SHP77 treated with DMSO at 0.1 percent for 48 hours (cell line): Measurements from ENCODE around the gene ATXN2L.
"Not testable (repeated sequence)": the region's sequence is repeated elsewhere in the genome, so short reads cannot be mapped to it uniquely, and the experiment has no call there.

Experiments used
- DNase-seq: peaks from one replicate; lab custom pipeline; 2025; lab: John Stamatoyannopoulos, UW

Gene ATXN2L

GRCh38 chr16:28872952-28873351 is 50.2 kb downstream of the ATXN2L start:
- no peak for DNase-seq

GRCh38 chr16:28873543-28874201 is 50.9 kb downstream of the ATXN2L start:
- no peak for DNase-seq

DNA sequence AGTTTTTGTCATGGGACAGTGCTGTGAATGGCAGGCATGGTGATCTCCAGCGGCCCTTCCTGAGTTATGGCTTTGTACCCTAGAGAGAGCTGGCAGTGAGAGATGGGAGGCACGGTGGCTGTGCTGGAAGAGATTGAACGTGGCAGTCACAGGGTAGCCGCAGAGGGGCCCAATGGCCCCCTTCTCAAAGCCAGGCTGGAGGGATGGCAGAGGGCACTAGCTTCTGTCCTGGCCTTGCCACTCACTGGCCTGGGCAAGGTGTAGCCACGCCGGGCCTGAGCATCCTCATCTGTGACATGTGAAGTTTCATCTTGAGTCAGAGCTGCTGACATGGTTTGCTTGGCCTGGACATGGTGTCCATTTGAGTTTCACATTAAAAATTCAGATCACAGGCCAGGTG is 51.6 kb downstream of the ATXN2L start:
- DNase-seq, result no peak

- DNase-seq, result no peak
These were observed 52.6 kb downstream of the ATXN2L start for GRCh38 chr16:28875134-28876018.

GRCh38 chr16:28876019-28876659 is 53.3 kb downstream of the ATXN2L start:
- no peak for DNase-seq

GRCh38 chr16:28876973-28877654 is 54.3 kb downstream of the ATXN2L start:
- DNase-seq, result no peak

DNA sequence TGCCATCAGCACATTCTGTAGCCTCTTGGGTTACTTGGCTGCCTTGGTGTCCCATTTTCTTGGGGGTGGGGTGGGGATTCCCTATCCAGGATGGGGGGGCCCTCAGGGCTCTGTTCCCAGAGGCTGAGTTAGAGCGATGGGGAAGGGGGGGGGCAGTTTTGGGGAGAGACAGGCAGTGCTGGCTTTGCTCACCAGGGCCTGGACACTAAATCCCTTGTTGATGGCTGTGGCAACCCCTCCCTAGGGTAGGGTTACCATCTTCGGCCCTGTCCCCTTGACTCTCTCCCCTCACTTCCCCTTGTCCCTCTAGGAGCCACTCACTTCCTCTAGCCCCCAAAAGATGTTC is 54.8 kb downstream of the ATXN2L start:
- no peak for DNase-seq

GRCh38 chr16:28878083-28878926 is 55.5 kb downstream of the ATXN2L start, which contains the start of gene ATP2A1:
Gene ATP2A1 (plus strand): TSS chr16:28878488. CDS start chr16:28878672, 184 bp downstream.
- DNase-seq, result no peak

GRCh38 chr16:28879261-28879840 is 56.6 kb downstream of the ATXN2L start:
- DNase-seq, result no peak

- peak; percentile 64 for DNase-seq
These were observed 57.2 kb downstream of the ATXN2L start for GRCh38 chr16:28879841-28880588.

- DNase-seq, result no peak
These were observed 57.8 kb downstream of the ATXN2L start for GRCh38 chr16:28880589-28880915.

- no peak for DNase-seq
These were observed 58.2 kb downstream of the ATXN2L start for GRCh38 chr16:28880955-28881354.

GRCh38 chr16:28881565-28881964 is 58.8 kb downstream of the ATXN2L start:
- not testable (repeated sequence) for DNase-seq

DNA sequence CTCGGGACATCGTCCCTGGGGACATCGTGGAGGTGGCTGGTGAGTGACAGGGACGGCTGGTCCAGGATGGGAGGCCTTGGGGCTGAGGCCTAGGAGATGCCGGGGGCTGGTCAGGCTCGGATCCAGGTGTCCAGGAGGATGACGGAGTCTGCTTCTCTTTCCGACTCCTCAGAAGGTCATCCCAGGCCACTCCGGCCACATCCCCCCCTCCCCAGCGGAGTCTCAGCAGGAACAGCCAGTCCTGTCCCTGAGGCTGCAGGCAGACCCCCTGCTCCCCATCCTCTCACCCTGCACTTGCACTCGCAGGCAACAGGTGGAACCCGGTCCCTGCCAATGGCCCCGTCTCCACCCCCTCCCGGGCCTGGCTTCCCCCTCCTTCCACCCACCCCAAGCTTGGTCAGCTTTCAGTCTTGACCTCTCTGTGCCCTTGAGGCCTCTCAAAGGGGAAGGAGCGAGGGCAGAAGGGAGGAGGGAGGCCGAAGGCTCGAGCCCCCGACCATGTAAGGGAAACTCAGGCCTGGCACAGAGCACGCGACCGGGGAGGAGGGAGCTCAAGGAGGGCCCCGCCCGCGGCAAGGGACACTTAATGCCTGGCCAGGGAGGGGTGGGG is 59.9 kb downstream of the ATXN2L start:
- no peak for DNase-seq

GRCh38 chr16:28883221-28883996 is 60.6 kb downstream of the ATXN2L start:
- no peak for DNase-seq

DNA sequence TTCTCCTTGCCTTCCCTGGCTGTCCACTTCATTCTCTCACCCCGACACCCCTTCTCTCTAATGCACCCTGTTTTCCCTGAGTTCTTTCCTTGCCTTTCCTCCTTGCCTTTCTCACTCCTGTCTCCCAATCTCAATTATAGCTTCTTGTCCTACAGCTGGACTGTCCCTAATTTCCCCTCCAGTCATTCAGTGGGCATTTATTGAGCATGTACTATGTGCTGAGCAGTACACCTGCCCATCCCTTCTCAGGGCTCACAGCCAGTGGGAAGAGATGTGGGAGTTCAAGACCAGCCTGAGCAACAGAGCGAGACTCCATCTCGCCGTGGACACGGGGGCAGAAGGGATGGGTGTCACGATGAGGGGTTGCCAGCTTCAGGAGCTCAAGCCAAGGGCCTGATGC is 61.2 kb downstream of the ATXN2L start:
- DNase-seq, result no peak
